Muscle of leg (tissue), 11 donors: ENCODE data around the gene TSPAN11. TPM values are rescaled to one million over a fixed set of nuclear protein-coding genes. Genes with fewer than 3 reads are reported as not detected.
A peak's percentile ranks its signal among the peaks of the same experiment; 100 is the strongest.
"Not testable (repeated sequence)": the region's sequence is repeated elsewhere in the genome, so short reads cannot be mapped to it uniquely, and the experiment has no call there.

Experiments used
- DNase-seq: peaks from one replicate; pipeline ENCODE4 v3.0.0; 2013
- H3K27ac ChIP-seq: one replicate; pipeline ENCODE4 v1.5.1; 2013; ENCODE audit warnings: mild to moderate bottlenecking, low read length, control low read depth
- H3K27me3 ChIP-seq: one replicate; pipeline ENCODE4 v1.6.1; 2013; ENCODE audit warnings: low read length; ENCODE audit not compliant: control insufficient read depth, insufficient read depth
- H3K36me3 ChIP-seq: one replicate; pipeline ENCODE4 v1.6.1; 2013; ENCODE audit warnings: low read length; ENCODE audit not compliant: control insufficient read depth, insufficient read depth
- H3K4me1 ChIP-seq: one replicate; pipeline ENCODE4 v1.6.1; 2013; ENCODE audit warnings: low read length; ENCODE audit not compliant: control insufficient read depth, insufficient read depth
- H3K4me3 ChIP-seq: one replicate; pipeline ENCODE4 v1.5.1; 2013; ENCODE audit warnings: low read length, control low read depth
- H3K9me3 ChIP-seq: replicated peaks from 2 replicates; pipeline ENCODE4 v1.6.1; 2013; ENCODE audit warnings: low read depth, low read length; ENCODE audit not compliant: control insufficient read depth
- WGBS: methylation state at CpG from one replicate; pipeline ENCODE4 v1.1.5; 2013; ENCODE audit warnings: missing lambda C conversion rate; ENCODE audit not compliant: insufficient coverage; 5-methylcytosine and 5-hydroxymethylcytosine counted together
- polyA plus RNA-seq, 8 donors: library from polyadenylated mRNA; unstranded; fragments of 120-200 nt; gene quantifications; one replicate each; pipeline versions ENCODE4 v1.2.1 to v1.2.3, GENCODE V29; 2013; ENCODE audit warnings: inconsistent platforms in 1 of 8, low replicate concordance in 1 of 8; ENCODE audit not compliant: insufficient read length in 8 of 8, insufficient read depth in 1 of 8
- total RNA-seq: library from RNA; stranded (reverse); fragments of 120-200 nt; gene quantifications from one replicate; pipeline ENCODE4 v1.2.4, GENCODE V29; 2013

The TSPAN11 gene
- total and polyA plus RNA-seq, 9 donors: 4.7 to 19.6 (median 9.1) TPM

GRCh38 chr12:31020385-31021166, 94.0 kb downstream of the TSPAN11 start:
- Histone ChIP-seq H3K36me3 (no peaks in the 10 kb centered on the region), H3K9me3 (no peaks in the 10 kb centered on the region), H3K27me3 (peaks cover 2% of the 10 kb centered on the region), H3K4me3 (no peak overlapping the region), H3K4me1 (peaks cover 20% of the 10 kb centered on the region), H3K27ac (no peak overlapping the region)
- WGBS: 73% methylated on average over 10 of the region's 11 CpGs
- DNase-seq: no peak

GRCh38 chr12:31021181-31021580, 94.6 kb downstream of the TSPAN11 start:
- Histone ChIP-seq H3K27me3 (peaks cover 2% of the 10 kb centered on the region), H3K4me1 (peaks cover 16% of the 10 kb centered on the region), H3K27ac (no peak overlapping the region), H3K9me3 (no peaks in the 10 kb centered on the region), H3K36me3 (no peaks in the 10 kb centered on the region), H3K4me3 (no peak overlapping the region)
- WGBS: 60% methylated on average over 1 of the region's 3 CpGs
- no peak for DNase-seq

DNA sequence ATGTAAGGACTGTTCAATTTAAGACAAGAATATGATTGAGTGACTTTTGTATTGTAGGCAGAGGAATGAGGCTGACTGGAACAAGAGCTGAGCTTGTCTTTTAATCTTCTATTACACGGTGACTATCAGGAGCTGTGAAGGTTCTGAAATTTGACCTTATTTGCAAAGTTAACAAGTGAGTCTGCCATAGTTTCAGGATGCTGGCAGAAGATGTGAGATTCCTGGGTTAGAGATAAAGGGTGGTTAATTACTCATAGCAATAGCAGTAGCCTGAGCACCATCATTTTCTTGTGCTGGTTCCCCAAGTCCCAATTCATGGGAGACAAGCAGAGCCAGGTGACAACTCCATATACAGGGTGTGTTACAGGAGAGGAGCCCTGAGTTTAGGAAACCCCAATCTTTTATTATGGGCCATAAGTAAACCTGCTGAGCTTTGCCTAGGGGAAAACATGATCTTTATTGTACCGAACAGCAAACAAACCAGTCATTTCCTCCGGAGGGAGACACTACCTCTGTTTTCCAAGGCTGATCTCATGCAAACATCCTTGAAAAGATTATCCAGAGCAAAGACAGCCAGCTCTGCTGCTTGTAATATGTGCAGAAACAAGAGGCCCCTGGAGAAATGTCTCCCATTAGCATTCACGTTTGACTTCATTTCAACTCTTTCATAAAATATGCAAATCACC, 95.4 kb downstream of the TSPAN11 start:
- no peaks in the 10 kb centered on the region for H3K36me3 ChIP-seq
- H3K9me3 ChIP-seq: no peaks in the 10 kb centered on the region
- WGBS: 20% methylated on average over 3 of the region's 4 CpGs
- no peak overlapping the region for H3K27ac ChIP-seq
- no peak overlapping the region for H3K4me3 ChIP-seq
- H3K27me3 ChIP-seq: peaks cover 2% of the 10 kb centered on the region
- DNase-seq: no peak
- peaks cover 13% of the 10 kb centered on the region for H3K4me1 ChIP-seq

DNA sequence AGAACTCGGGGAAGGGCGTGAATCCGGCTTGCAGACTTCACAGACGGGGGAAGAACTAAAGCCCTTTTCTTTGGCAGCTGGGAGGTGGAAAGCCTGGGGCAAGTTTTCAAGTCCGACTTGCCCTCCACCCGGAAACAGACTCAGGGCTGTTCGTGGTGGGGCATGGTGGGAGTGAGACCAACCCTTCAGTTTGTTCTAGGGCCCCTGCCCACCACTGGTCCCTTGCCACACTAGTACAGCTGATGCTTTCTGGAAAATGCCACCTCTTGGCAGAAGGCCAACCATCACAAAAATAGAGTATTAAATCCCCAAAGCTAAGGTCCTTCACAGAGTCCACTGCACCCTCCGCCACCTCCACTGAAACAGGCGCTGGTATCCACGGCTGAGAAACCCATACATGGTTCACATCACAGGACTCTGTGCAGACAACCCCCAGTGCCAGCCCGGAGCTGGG, 96.8 kb downstream of the TSPAN11 start:
- peaks cover 9% of the 10 kb centered on the region for H3K4me1 ChIP-seq
- H3K27ac ChIP-seq: no peak overlapping the region
- no peak overlapping the region for H3K4me3 ChIP-seq
- WGBS: 93% methylated on average over 5 of the region's 11 CpGs
- H3K27me3 ChIP-seq: peaks cover 2% of the 10 kb centered on the region
- no peaks in the 10 kb centered on the region for H3K36me3 ChIP-seq
- H3K9me3 ChIP-seq: no peaks in the 10 kb centered on the region
- DNase-seq: peak; percentile 43

- Histone ChIP-seq H3K27ac (no peak overlapping the region), H3K36me3 (no peaks in the 10 kb centered on the region), H3K27me3 (no peaks in the 10 kb centered on the region), H3K4me3 (no peak overlapping the region), H3K9me3 (no peaks in the 10 kb centered on the region), H3K4me1 (peaks cover 8% of the 10 kb centered on the region)
- no peak for DNase-seq
- 80% methylated on average over 4 of the region's 7 CpGs for WGBS
These were observed 99.7 kb downstream of the TSPAN11 start for GRCh38 chr12:31026202-31026601.

GRCh38 chr12:31027006-31027405, 100.5 kb downstream of the TSPAN11 start:
- 86% methylated on average over 1 of the region's 5 CpGs for WGBS
- H3K4me1 ChIP-seq, H3K27ac ChIP-seq, H3K9me3 ChIP-seq, H3K4me3 ChIP-seq, H3K27me3 ChIP-seq, DNase-seq, H3K36me3 ChIP-seq: not testable (repeated sequence)

DNA sequence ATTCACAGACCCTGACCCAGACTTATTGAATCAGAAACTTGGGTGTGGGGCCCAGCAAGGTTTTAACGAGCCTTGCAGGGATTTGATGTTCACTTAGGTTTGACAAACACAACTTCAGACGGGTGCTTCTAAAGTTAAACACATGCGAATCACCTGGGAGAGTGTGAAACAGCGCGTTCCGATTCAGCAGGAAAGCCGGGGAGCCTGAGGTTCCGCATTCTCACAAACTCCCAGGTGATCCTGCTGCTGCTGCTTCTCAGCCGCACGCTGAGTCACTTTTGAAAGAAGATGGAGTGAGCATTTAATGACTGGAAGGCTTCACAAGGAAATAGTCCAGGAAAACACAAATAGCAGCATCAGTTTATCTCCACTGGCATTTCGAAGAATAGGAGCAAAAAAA, 102.9 kb downstream of the TSPAN11 start:
- Histone ChIP-seq H3K4me1 (peaks cover 8% of the 10 kb centered on the region), H3K9me3 (no peaks in the 10 kb centered on the region), H3K27me3 (no peaks in the 10 kb centered on the region), H3K4me3 (no peak overlapping the region), H3K27ac (no peak overlapping the region), H3K36me3 (no peaks in the 10 kb centered on the region)
- WGBS: 55% methylated on average over 9 of the region's 11 CpGs
- peak; percentile 22 for DNase-seq

DNA sequence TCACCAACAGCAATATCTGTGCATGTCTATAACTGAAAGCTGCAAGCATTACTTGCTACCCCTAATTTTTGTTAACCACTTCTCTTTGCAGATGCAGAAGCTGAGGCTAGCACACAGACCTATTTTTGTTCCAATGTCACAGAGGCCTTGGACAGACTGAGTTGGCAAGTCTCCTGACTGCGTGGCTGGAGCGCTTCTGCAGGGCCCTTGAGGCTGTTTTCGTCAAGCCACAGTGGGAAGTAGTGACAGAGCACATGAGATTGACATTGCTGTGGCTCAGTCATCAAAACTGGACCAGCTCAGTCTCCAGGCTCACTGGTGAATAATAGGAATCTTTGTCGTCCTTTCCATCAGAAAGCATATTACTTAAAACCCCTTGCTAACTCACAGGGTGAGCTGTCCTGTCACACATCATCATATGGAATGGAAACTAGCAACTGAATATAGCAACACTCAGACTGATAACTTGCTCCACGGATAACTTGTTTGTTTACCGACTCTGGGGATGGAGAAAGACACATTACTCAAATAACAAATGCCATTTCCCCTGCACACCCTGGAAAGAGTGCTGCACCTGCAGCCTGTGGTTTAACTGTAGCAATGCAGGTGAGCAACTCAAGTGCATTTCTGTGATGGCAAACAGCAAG, 103.5 kb downstream of the TSPAN11 start:
- DNase-seq: peak; percentile 64

DNA sequence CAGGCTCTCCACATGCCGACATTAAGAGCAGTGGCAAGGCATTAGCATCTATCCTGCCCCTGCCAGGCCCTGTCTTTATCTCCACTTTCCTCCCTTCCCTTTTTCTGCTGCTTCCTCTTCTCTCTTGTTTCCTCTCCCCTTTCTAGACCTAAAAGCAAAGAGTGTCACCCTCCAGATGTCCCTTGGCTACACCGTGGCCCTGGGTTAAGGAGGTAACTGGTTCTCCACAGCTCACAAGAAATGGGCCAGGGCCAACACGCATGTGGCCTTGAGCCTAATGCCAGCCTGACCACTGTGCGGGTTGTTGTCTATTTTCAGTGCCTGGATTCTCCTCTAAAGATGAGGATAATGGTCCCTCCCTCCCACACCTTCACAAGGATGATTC, 105.4 kb downstream of the TSPAN11 start:
- no peak overlapping the region for H3K27ac ChIP-seq
- no peaks in the 10 kb centered on the region for H3K27me3 ChIP-seq
- 92% methylated on average over 3 of the region's 4 CpGs for WGBS

More for the DNA sequence above, 103.5 kb downstream of the TSPAN11 start:
- no peak overlapping the region for H3K4me3 ChIP-seq
- H3K36me3 ChIP-seq: no peaks in the 10 kb centered on the region
- no peaks in the 10 kb centered on the region for H3K27me3 ChIP-seq
- H3K4me1 ChIP-seq: peaks cover 8% of the 10 kb centered on the region
- WGBS: 17% methylated on average over 1 of the region's 6 CpGs
- no peak overlapping the region for H3K27ac ChIP-seq
- H3K9me3 ChIP-seq: no peaks in the 10 kb centered on the region

DNA sequence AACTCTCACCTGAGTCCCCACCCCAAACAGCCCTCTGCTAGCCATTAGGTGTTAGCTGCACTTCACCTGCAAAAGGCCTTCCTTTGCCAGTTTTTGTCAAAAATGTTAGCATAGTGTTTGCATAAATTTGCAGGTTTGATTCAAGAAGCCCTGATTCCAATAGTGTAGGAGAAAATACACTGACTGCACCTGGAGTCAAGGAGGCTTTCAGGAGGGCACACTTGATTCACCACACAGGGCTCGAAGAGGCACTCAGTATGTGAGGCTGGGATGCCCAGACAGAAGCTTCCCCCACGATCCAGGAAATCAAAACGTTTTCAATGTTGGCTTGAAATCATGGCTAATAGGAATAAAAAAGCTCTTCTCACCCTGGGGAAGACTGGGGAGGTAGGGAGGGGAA, 106.6 kb downstream of the TSPAN11 start:
- no peaks in the 10 kb centered on the region for H3K36me3 ChIP-seq
- no peak overlapping the region for H3K27ac ChIP-seq
- peaks cover 8% of the 10 kb centered on the region for H3K4me1 ChIP-seq
- no peak for DNase-seq
- no peaks in the 10 kb centered on the region for H3K9me3 ChIP-seq
- H3K27me3 ChIP-seq: no peaks in the 10 kb centered on the region
- H3K4me3 ChIP-seq: no peak overlapping the region
- WGBS: 80% methylated on average over 1 of the region's 3 CpGs

More for the DNA sequence above, 105.4 kb downstream of the TSPAN11 start:
- no peak for DNase-seq
- H3K4me3 ChIP-seq: no peak overlapping the region
- peaks cover 8% of the 10 kb centered on the region for H3K4me1 ChIP-seq
- H3K9me3 ChIP-seq: no peaks in the 10 kb centered on the region
- H3K36me3 ChIP-seq: no peaks in the 10 kb centered on the region
